ENCODE measurements around the gene EFEMP1.

The EFEMP1 gene

GRCh38 chr2:55843096-55843993 lies 80.2 kb downstream of the EFEMP1 start:
- Histone ChIP-seq H3K4me1 (ENCODE audit: insufficient read depth, poor library complexity, severe bottlenecking) (peaks cover 57% of the 10 kb centered on the region), H3K36me3 (ENCODE audit: low read depth) (no peaks in the 10 kb centered on the region), H3K27me3 (ENCODE audit: insufficient read depth, poor library complexity, severe bottlenecking) (no peaks in the 10 kb centered on the region), H3K27ac (ENCODE audit: poor library complexity, severe bottlenecking) (peak overlapping the region; percentile 97), H3K9me3 (ENCODE audit: severe bottlenecking) (peaks cover 2% of the 10 kb centered on the region), H3K4me3 (ENCODE audit: severe bottlenecking) (no peak overlapping the region)
- no peak for TF ChIP-seq CTCF (IDR thresholded peaks at IDR 0.05; ENCODE audit: poor library complexity, severe bottlenecking)
- DNase-seq (ENCODE audit: low spot score) = peak; percentile 52
- peak; percentile 76 for ATAC-seq (ENCODE audit: low read depth)

GRCh38 chr2:55842046-55842445 lies 81.5 kb downstream of the EFEMP1 start:
- H3K4me3 ChIP-seq (ENCODE audit: severe bottlenecking) = no peak overlapping the region
- H3K9me3 ChIP-seq (ENCODE audit: severe bottlenecking) = peaks cover 2% of the 10 kb centered on the region
- H3K27ac ChIP-seq (ENCODE audit: poor library complexity, severe bottlenecking) = peak overlapping the region; percentile 97
- H3K36me3 ChIP-seq (ENCODE audit: low read depth) = no peaks in the 10 kb centered on the region
- ATAC-seq (ENCODE audit: low read depth) = peak; percentile 16; the same call in 1 of the 3 replicates
- no peak for DNase-seq (ENCODE audit: low spot score)
- H3K4me1 ChIP-seq (ENCODE audit: insufficient read depth, poor library complexity, severe bottlenecking) = peaks cover 56% of the 10 kb centered on the region
- H3K27me3 ChIP-seq (ENCODE audit: insufficient read depth, poor library complexity, severe bottlenecking) = no peaks in the 10 kb centered on the region
- TF ChIP-seq CTCF (IDR thresholded peaks at IDR 0.05; ENCODE audit: poor library complexity, severe bottlenecking) = no peak

GRCh38 chr2:55840460-55840859 lies 83.1 kb downstream of the EFEMP1 start:
- H3K36me3 ChIP-seq (ENCODE audit: low read depth) = no peaks in the 10 kb centered on the region
- no peaks in the 10 kb centered on the region for H3K9me3 ChIP-seq (ENCODE audit: severe bottlenecking)
- TF ChIP-seq CTCF (IDR thresholded peaks at IDR 0.05; ENCODE audit: poor library complexity, severe bottlenecking) = no peak
- peak overlapping the region; percentile 97 for H3K27ac ChIP-seq (ENCODE audit: poor library complexity, severe bottlenecking)
- H3K4me3 ChIP-seq (ENCODE audit: severe bottlenecking) = no peak overlapping the region
- H3K4me1 ChIP-seq (ENCODE audit: insufficient read depth, poor library complexity, severe bottlenecking) = peaks cover 56% of the 10 kb centered on the region
- ATAC-seq (ENCODE audit: low read depth) (no peak), DNase-seq (ENCODE audit: low spot score) (no peak)
- H3K27me3 ChIP-seq (ENCODE audit: insufficient read depth, poor library complexity, severe bottlenecking) = no peaks in the 10 kb centered on the region

- no peak overlapping the region for H3K4me3 ChIP-seq (ENCODE audit: severe bottlenecking)
- no peak for TF ChIP-seq CTCF (IDR thresholded peaks at IDR 0.05; ENCODE audit: poor library complexity, severe bottlenecking)
- H3K9me3 ChIP-seq (ENCODE audit: severe bottlenecking) = no peaks in the 10 kb centered on the region
- H3K36me3 ChIP-seq (ENCODE audit: low read depth) = no peaks in the 10 kb centered on the region
- DNase-seq (ENCODE audit: low spot score) (peak; percentile 62), ATAC-seq (ENCODE audit: low read depth) (peak; percentile 80)
- H3K27ac ChIP-seq (ENCODE audit: poor library complexity, severe bottlenecking) = peak overlapping the region; percentile 97
- peaks cover 54% of the 10 kb centered on the region for H3K4me1 ChIP-seq (ENCODE audit: insufficient read depth, poor library complexity, severe bottlenecking)
- H3K27me3 ChIP-seq (ENCODE audit: insufficient read depth, poor library complexity, severe bottlenecking) = no peaks in the 10 kb centered on the region
Measured at GRCh38 chr2:55839182-55839819, 84.3 kb downstream of the EFEMP1 start.
